ENCODE data around the gene BCAS3.

Gene BCAS3

DNA sequence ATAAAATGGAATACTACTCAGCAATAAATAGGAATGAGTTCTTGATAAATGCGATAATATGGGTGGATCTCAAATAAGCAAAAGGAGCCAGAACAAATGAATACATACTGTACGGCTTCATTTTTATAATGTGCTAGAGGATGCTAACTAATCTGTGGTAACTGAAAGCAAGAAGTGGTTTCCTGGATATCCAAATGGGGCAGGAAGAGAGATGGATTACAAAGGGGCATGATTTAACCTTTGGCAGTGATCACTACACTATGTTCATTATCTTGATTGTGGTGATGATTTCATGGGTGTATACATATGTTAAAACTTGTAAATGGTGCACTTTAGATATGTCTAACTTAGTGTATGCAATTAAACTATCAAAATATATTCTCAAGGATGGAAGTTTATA lies 499.7 kb downstream of the BCAS3 start:
- Mint-ChIP-seq H3K4me3 (no peak overlapping the region), H3K27ac (no peak overlapping the region), H3K4me1 (ENCODE audit: low read depth) (no peaks in the 10 kb centered on the region), H3K36me3 (ENCODE audit: low read depth) (no peaks in the 10 kb centered on the region), H3K27me3 (no peaks in the 10 kb centered on the region), H3K9me3 (peaks cover 3% of the 10 kb centered on the region)

DNA sequence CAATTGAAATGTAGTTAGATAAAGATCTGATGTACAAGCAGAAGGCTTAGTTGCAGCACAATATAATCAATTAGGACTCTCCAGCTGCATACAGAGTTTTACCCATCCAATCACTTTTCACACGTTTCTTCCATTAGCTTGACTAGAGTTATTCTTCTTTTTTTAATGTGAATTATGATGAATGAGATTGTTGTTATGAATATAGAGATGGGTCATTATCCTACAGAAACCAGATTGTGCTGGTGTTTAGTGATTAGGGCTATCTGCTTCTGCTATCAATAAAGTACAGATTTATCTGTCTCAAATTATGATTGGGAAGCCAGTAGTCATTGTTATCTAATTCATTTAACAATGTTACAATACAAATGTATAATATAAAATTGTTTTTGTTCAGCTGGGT lies 500.6 kb downstream of the BCAS3 start:
- H3K4me1 Mint-ChIP-seq (ENCODE audit: low read depth) = no peaks in the 10 kb centered on the region
- no peaks in the 10 kb centered on the region for H3K36me3 Mint-ChIP-seq (ENCODE audit: low read depth)
- no peak overlapping the region for H3K4me3 Mint-ChIP-seq
- no peaks in the 10 kb centered on the region for H3K27me3 Mint-ChIP-seq
- no peak overlapping the region for H3K27ac Mint-ChIP-seq
- peaks cover 3% of the 10 kb centered on the region for H3K9me3 Mint-ChIP-seq

DNA sequence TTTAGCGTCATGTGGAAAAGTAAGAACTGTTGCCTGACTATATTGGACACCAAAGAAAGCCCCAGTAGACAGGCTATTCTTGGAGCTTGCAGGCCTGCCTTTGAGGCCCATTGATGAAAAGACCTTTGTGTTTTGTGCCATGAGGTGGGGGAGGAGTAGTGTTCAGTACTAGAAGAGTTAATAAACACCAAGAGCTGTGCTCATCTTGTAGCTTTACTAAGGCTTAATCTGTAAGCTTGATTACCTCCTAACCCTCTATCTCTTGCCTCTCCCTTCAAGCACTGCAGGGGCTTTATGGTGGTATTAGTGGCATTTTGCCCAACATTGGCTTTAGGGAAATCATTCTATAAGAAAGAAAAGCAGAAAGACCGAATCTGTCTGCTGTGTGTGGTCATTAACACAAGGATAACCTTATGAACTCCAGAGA lies 501.7 kb downstream of the BCAS3 start:
- Mint-ChIP-seq H3K27ac (no peak overlapping the region), H3K27me3 (no peaks in the 10 kb centered on the region), H3K4me3 (no peak overlapping the region), H3K4me1 (ENCODE audit: low read depth) (no peaks in the 10 kb centered on the region), H3K9me3 (peaks cover under 1% of the 10 kb centered on the region), H3K36me3 (ENCODE audit: low read depth) (no peaks in the 10 kb centered on the region)

GRCh38 chr17:61183793-61184192 lies 506.1 kb downstream of the BCAS3 start:
- no peaks in the 10 kb centered on the region for H3K27me3 Mint-ChIP-seq
- no peaks in the 10 kb centered on the region for H3K9me3 Mint-ChIP-seq
- no peaks in the 10 kb centered on the region for H3K4me1 Mint-ChIP-seq (ENCODE audit: low read depth)
- H3K4me3 Mint-ChIP-seq = no peak overlapping the region
- H3K27ac Mint-ChIP-seq = no peak overlapping the region
- H3K36me3 Mint-ChIP-seq (ENCODE audit: low read depth) = no peaks in the 10 kb centered on the region

DNA sequence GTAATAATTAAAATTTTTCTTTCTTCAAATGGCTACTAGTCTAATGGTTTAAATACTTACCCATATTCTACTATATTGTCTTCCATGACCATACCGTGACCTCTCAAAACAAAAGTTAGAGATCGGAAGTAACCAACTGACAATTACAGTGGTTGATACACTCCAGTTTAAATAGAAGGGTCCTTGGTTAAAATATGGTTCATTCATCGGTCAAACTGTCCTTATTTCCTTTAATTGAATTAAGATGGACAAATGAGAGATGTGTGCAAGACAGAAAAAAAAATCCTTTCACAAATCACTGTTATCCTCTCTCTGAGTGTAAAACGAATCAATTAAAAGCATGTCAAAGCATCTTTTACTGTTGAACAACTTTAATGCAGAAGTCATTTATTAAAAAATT lies 507.7 kb downstream of the BCAS3 start:
- H3K27me3 Mint-ChIP-seq = no peaks in the 10 kb centered on the region
- no peaks in the 10 kb centered on the region for H3K36me3 Mint-ChIP-seq (ENCODE audit: low read depth)
- no peaks in the 10 kb centered on the region for H3K4me1 Mint-ChIP-seq (ENCODE audit: low read depth)
- H3K4me3 Mint-ChIP-seq = no peak overlapping the region
- no peak overlapping the region for H3K27ac Mint-ChIP-seq
- H3K9me3 Mint-ChIP-seq = no peaks in the 10 kb centered on the region

GRCh38 chr17:61187038-61187437 lies 509.4 kb downstream of the BCAS3 start:
- H3K4me1 Mint-ChIP-seq (ENCODE audit: low read depth) = no peaks in the 10 kb centered on the region
- H3K27ac Mint-ChIP-seq = no peak overlapping the region
- no peaks in the 10 kb centered on the region for H3K27me3 Mint-ChIP-seq
- H3K36me3 Mint-ChIP-seq (ENCODE audit: low read depth) = no peaks in the 10 kb centered on the region
- H3K4me3 Mint-ChIP-seq = no peak overlapping the region
- H3K9me3 Mint-ChIP-seq = no peaks in the 10 kb centered on the region

DNA sequence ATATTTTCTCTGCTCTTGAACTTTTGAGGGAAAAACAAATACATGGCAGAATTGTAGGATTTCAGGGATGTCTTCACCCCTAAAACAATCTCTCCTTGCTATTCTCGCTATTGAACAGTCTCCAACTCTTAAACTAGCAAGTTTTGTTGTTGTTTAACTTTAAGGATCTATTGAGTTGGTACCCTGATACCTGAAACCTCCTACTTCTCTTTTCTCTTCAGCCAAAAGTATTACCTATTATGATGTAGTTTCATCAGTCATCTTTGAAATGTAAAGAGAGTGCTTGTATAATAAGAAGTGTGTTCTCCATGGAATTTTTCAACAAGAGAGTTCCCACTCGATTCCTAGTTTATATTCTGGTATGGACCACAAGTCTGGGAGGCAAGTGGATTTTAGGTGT lies 510.4 kb downstream of the BCAS3 start:
- H3K27ac Mint-ChIP-seq = no peak overlapping the region
- no peak overlapping the region for H3K4me3 Mint-ChIP-seq
- H3K4me1 Mint-ChIP-seq (ENCODE audit: low read depth) = no peaks in the 10 kb centered on the region
- H3K9me3 Mint-ChIP-seq = no peaks in the 10 kb centered on the region
- no peaks in the 10 kb centered on the region for H3K36me3 Mint-ChIP-seq (ENCODE audit: low read depth)
- H3K27me3 Mint-ChIP-seq = no peaks in the 10 kb centered on the region

DNA sequence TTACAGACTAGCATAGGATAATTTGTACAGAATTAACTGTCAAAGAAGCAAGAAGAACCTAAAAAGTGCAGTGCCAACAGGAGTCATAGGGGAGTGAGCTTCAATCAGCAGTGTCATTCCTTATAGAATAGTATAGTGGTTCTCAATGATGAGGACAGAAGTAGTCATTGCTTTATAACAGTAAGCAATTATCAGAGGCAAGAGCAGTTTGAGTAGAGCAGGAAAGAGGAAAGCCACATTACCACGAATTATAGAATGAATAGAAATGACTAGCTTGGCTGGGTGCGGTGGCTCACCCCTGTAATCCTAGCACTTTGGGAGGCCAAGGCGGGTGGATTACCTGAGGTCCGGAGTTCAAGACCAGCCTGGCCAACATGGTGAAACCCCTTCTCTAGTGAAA lies 512.3 kb downstream of the BCAS3 start:
- no peaks in the 10 kb centered on the region for H3K4me1 Mint-ChIP-seq (ENCODE audit: low read depth)
- no peaks in the 10 kb centered on the region for H3K9me3 Mint-ChIP-seq
- H3K27ac Mint-ChIP-seq = no peak overlapping the region

GRCh38 chr17:61196302-61196704 lies 518.7 kb downstream of the BCAS3 start:
- Mint-ChIP-seq H3K9me3 (no peaks in the 10 kb centered on the region), H3K36me3 (ENCODE audit: low read depth) (no peaks in the 10 kb centered on the region), H3K4me3 (no peak overlapping the region), H3K27ac (no peak overlapping the region), H3K27me3 (no peaks in the 10 kb centered on the region), H3K4me1 (ENCODE audit: low read depth) (no peaks in the 10 kb centered on the region)

More for the DNA sequence above, 512.3 kb downstream of the BCAS3 start:
- H3K36me3 Mint-ChIP-seq (ENCODE audit: low read depth) = no peaks in the 10 kb centered on the region
- H3K27me3 Mint-ChIP-seq = no peaks in the 10 kb centered on the region
- no peak overlapping the region for H3K4me3 Mint-ChIP-seq

- no peaks in the 10 kb centered on the region for H3K4me1 Mint-ChIP-seq (ENCODE audit: low read depth)
- H3K9me3 Mint-ChIP-seq = no peaks in the 10 kb centered on the region
- H3K27ac Mint-ChIP-seq = no peak overlapping the region
- H3K4me3 Mint-ChIP-seq = no peak overlapping the region
- H3K27me3 Mint-ChIP-seq = no peaks in the 10 kb centered on the region
- H3K36me3 Mint-ChIP-seq (ENCODE audit: low read depth) = no peaks in the 10 kb centered on the region
These were observed 519.1 kb downstream of the BCAS3 start for GRCh38 chr17:61196799-61197198.

DNA sequence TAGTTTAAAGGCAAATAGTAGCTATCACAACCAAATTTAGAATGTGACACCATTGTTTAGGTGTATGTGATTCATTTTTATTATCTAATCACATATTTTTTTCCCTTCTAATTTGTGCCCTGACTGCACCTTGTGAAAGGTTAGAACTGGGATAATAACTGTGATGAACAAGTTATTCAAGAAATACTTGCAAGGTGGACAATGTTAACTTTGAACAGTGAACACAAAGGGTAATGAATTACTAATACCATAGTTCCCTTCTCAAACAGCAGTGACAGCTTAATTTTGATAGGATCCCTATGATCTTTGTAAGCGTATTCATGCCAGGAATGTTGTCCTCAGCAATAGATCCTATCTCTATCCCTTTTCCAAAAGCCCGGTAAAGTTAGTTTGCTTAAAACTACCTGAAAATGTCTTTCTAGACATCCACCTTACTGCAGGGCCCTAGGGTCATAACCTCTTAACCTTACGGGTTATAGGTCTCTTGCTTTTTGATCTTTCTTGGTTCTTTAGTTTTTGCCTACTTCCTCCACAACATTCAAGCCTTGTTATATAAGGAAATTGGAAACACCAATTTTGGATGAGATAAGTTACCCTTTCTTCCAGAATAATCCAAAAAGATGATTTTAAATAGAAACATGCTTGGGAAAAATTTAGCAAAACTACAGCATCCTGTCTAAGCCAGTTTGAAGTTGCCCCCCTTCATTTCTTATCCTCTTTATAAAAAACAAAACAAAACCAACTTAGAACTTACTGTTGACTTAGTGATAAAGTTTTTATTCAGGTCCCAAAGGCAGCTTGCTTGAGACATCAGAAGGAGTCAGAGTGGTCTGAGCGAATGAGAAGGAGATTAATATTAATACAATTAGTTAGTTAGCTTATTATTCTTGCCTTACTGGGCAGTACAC lies 522.0 kb downstream of the BCAS3 start:
- no peaks in the 10 kb centered on the region for H3K36me3 Mint-ChIP-seq (ENCODE audit: low read depth)
- H3K27me3 Mint-ChIP-seq = no peaks in the 10 kb centered on the region
- H3K9me3 Mint-ChIP-seq = no peaks in the 10 kb centered on the region
- no peak overlapping the region for H3K27ac Mint-ChIP-seq
- H3K4me3 Mint-ChIP-seq = no peak overlapping the region
- H3K4me1 Mint-ChIP-seq (ENCODE audit: low read depth) = no peaks in the 10 kb centered on the region

- Mint-ChIP-seq H3K9me3 (no peaks in the 10 kb centered on the region), H3K27ac (no peak overlapping the region), H3K27me3 (no peaks in the 10 kb centered on the region), H3K4me3 (no peak overlapping the region), H3K4me1 (ENCODE audit: low read depth) (no peaks in the 10 kb centered on the region), H3K36me3 (ENCODE audit: low read depth) (no peaks in the 10 kb centered on the region)
These were observed 522.7 kb downstream of the BCAS3 start for GRCh38 chr17:61200339-61200715.

DNA sequence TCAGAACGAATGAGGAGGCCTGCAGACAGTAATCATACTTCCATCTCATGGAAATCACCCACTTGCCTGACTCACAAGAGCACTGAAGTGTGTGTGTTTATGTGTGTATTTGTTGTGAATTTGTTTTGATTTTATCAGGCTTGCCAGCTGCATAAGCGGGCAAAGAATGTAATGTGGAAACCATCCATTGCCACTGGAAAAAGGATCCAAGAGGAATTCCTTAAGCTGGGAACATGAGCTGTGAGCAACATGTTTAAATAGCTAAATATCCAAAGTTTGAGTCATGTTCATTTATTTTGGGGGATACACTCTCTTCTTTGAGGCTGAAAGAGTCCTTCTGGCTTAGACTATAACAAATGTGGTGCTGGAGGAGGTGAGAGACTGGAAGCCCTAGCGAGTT lies 523.6 kb downstream of the BCAS3 start:
- Mint-ChIP-seq H3K4me3 (no peak overlapping the region), H3K27ac (no peak overlapping the region), H3K27me3 (no peaks in the 10 kb centered on the region), H3K36me3 (ENCODE audit: low read depth) (no peaks in the 10 kb centered on the region), H3K4me1 (ENCODE audit: low read depth) (no peaks in the 10 kb centered on the region), H3K9me3 (no peaks in the 10 kb centered on the region)

DNA sequence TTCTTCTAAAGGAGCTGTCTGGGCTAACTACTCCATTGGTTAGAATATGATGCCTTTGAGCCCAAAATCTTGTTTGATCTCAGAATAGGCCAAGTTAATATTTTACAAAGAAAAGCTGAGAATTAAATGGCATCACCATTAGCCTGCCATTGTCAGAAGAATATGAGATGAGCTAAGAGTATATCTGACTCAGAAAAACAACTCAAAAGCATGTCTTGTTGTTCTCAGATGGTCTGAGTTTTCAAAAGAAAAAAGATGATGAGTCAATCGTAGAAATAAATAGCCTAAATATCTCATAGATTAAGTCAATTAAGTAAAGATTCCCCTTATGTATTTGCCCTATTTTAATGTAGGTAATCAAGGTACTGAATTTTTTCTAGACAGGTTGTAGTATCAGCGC lies 524.9 kb downstream of the BCAS3 start:
- no peak overlapping the region for H3K4me3 Mint-ChIP-seq
- no peaks in the 10 kb centered on the region for H3K4me1 Mint-ChIP-seq (ENCODE audit: low read depth)
- no peaks in the 10 kb centered on the region for H3K27me3 Mint-ChIP-seq
- no peaks in the 10 kb centered on the region for H3K36me3 Mint-ChIP-seq (ENCODE audit: low read depth)
- H3K9me3 Mint-ChIP-seq = no peaks in the 10 kb centered on the region
- no peak overlapping the region for H3K27ac Mint-ChIP-seq

DNA sequence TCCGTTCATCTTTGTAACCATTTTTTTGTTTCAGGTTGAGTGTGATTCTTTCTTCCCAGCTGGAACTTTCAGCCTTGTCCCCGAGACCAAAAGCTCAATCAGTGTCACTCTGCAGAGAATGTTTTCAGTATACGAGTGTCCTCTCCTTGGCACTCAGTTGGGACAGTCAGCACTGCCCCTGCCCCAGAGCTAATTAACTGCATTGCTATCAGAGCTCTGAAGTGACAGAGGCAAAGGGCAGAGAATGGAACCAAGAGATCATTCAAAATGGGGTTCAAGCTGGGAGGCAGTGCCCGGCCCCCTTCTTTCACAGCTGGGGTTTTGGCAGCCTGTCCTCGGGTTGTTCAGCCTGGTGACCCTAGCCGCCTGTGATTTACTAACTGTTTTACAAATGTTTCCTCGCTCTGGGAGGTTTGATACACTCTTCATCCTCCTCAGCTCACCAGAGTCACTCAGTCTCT lies 526.0 kb downstream of the BCAS3 start:
- no peak overlapping the region for H3K27ac Mint-ChIP-seq
- H3K36me3 Mint-ChIP-seq (ENCODE audit: low read depth) = no peaks in the 10 kb centered on the region
- H3K9me3 Mint-ChIP-seq = no peaks in the 10 kb centered on the region
- H3K4me1 Mint-ChIP-seq (ENCODE audit: low read depth) = no peaks in the 10 kb centered on the region
- no peak overlapping the region for H3K4me3 Mint-ChIP-seq
- H3K27me3 Mint-ChIP-seq = no peaks in the 10 kb centered on the region

DNA sequence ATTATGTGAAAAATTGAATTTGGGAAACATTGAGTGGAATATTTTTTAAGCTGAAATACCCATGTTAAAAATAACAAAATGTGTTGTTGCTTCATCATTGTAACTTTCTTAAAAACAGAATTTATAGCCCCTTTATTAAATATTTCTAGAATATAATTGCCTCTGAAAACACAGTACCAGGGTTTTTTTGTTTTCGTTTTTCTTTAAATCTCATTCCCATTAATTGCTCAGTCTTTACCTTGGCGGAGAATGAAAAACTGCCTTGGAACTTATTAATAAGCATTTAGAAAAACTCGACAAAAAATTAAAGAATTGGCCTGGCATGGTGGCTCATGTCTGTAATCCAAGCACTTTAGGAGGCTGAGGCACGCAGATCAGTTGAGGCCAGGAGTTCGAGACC lies 526.8 kb downstream of the BCAS3 start:
- no peak overlapping the region for H3K4me3 Mint-ChIP-seq
- no peaks in the 10 kb centered on the region for H3K27me3 Mint-ChIP-seq
- no peaks in the 10 kb centered on the region for H3K36me3 Mint-ChIP-seq (ENCODE audit: low read depth)
- H3K4me1 Mint-ChIP-seq (ENCODE audit: low read depth) = no peaks in the 10 kb centered on the region
- no peaks in the 10 kb centered on the region for H3K9me3 Mint-ChIP-seq
- no peak overlapping the region for H3K27ac Mint-ChIP-seq
